H9 (cell line): Measurements from ENCODE around the gene RBM25. TPM values are rescaled to one million over a fixed set of nuclear protein-coding genes. Genes with fewer than 3 reads are reported as not detected.

Experiments used
- DNase-seq: peaks from one replicate; pipeline ENCODE4 v3.0.0-alpha.2; 2017
- H2AFZ ChIP-seq: one replicate; pipeline ENCODE4 v1.6.1; 2013; ENCODE audit warnings: mild to moderate bottlenecking, low read length, control low read depth, moderate library complexity
- H2AK5ac ChIP-seq: 2 replicates; pipeline ENCODE4 v1.6.1; 2013; ENCODE audit warnings: low read length, control low read depth, mixed read lengths; ENCODE audit not compliant: insufficient read length
- H2BK120ac ChIP-seq: one replicate; pipeline ENCODE4 v1.6.1; 2013; ENCODE audit warnings: low read depth, mild to moderate bottlenecking, low read length, control low read depth, inconsistent platforms; ENCODE audit not compliant: poor library complexity, severe bottlenecking
- H2BK12ac ChIP-seq: 2 replicates; pipeline ENCODE4 v1.6.1; 2013; ENCODE audit warnings: low read length, control low read depth, mixed read lengths, low read depth; ENCODE audit not compliant: insufficient read length
- H2BK15ac ChIP-seq: 2 replicates; pipeline ENCODE4 v1.6.1; 2013; ENCODE audit warnings: low read depth, low read length, control low read depth
- H2BK20ac ChIP-seq: one replicate; pipeline ENCODE4 v1.6.1; 2013; ENCODE audit warnings: low read depth, mild to moderate bottlenecking, low read length, control low read depth, inconsistent platforms; ENCODE audit not compliant: poor library complexity, severe bottlenecking
- H2BK5ac ChIP-seq: 2 replicates; pipeline ENCODE4 v1.6.1; 2013; ENCODE audit warnings: low read length, control low read depth, mixed read lengths; ENCODE audit not compliant: insufficient read length
- H3K14ac ChIP-seq: 2 replicates; pipeline ENCODE4 v1.6.1; 2013; ENCODE audit warnings: low read length, control low read depth; ENCODE audit not compliant: insufficient read depth
- H3K18ac ChIP-seq: 2 replicates; pipeline ENCODE4 v1.6.1; 2013; ENCODE audit warnings: low read depth, mild to moderate bottlenecking, mixed read lengths, low read length, control low read depth; ENCODE audit not compliant: insufficient read length
- H3K23ac ChIP-seq: 2 replicates; pipeline ENCODE4 v1.6.1; 2013; ENCODE audit warnings: low read length, control low read depth, mixed read lengths, low read depth; ENCODE audit not compliant: insufficient read length
- H3K23me2 ChIP-seq: 2 replicates; pipeline ENCODE4 v1.6.1; 2013; ENCODE audit warnings: low read depth, mild to moderate bottlenecking, mixed read lengths, low read length, control low read depth; ENCODE audit not compliant: insufficient read length, poor library complexity, severe bottlenecking
- H3K27ac ChIP-seq: 2 replicates; pipeline ENCODE4 v1.5.1; 2013; ENCODE audit warnings: low read length, control low read depth, mixed read lengths, low read depth; ENCODE audit not compliant: insufficient read length
- H3K27me3 ChIP-seq: 2 replicates; pipeline ENCODE4 v1.6.1; 2013; ENCODE audit warnings: low read length, control low read depth, inconsistent platforms; ENCODE audit not compliant: insufficient read depth
- H3K4ac ChIP-seq: 2 replicates; pipeline ENCODE4 v1.6.1; 2013; ENCODE audit warnings: low read depth, mild to moderate bottlenecking, control low read depth, inconsistent platforms, low read length, moderate library complexity
- H3K4me1 ChIP-seq: 2 replicates; pipeline ENCODE4 v1.6.1; 2013; ENCODE audit warnings: low read length, control low read depth, inconsistent platforms; ENCODE audit not compliant: insufficient read depth
- H3K4me2 ChIP-seq: 2 replicates; pipeline ENCODE4 v1.6.1; 2013; ENCODE audit warnings: low read length, control low read depth, mixed read lengths; ENCODE audit not compliant: insufficient read length, insufficient read depth
- H3K56ac ChIP-seq: 2 replicates; pipeline ENCODE4 v1.6.1; 2013; ENCODE audit warnings: low read depth, mild to moderate bottlenecking, mixed read lengths, low read length, control low read depth; ENCODE audit not compliant: insufficient read length
- H3K79me1 ChIP-seq: 2 replicates; pipeline ENCODE4 v1.6.1; 2013; ENCODE audit warnings: low read depth, mild to moderate bottlenecking, moderate library complexity, low read length, control low read depth, inconsistent platforms; ENCODE audit not compliant: insufficient read depth, poor library complexity, severe bottlenecking
- H3K79me2 ChIP-seq: 2 replicates; pipeline ENCODE4 v1.6.1; 2013; ENCODE audit warnings: low read length, control low read depth, inconsistent platforms; ENCODE audit not compliant: insufficient read depth
- H3K9ac ChIP-seq: 2 replicates; pipeline ENCODE4 v1.6.1; 2013; ENCODE audit warnings: low read length, control low read depth, mixed read lengths; ENCODE audit not compliant: insufficient read length; ENCODE audit errors: extremely low read depth
- H3K9me3 ChIP-seq: one replicate; pipeline ENCODE4 v1.6.1; 2013; ENCODE audit warnings: low read depth, low read length, inconsistent platforms; ENCODE audit not compliant: control insufficient read depth
- H3T11ph ChIP-seq: one replicate; pipeline ENCODE4 v1.6.1; 2013; ENCODE audit warnings: mild to moderate bottlenecking, low read length, control low read depth, inconsistent platforms
- H4K20me1 ChIP-seq: one replicate; pipeline ENCODE4 v1.6.1; 2013; ENCODE audit not compliant: control insufficient read depth, insufficient read length, insufficient read depth
- H4K5ac ChIP-seq: 2 replicates; pipeline ENCODE4 v1.6.1; 2013; ENCODE audit warnings: low read depth, mild to moderate bottlenecking, mixed read lengths, low read length, control low read depth; ENCODE audit not compliant: insufficient read length
- H4K8ac ChIP-seq: replicated peaks from 2 replicates; pipeline ENCODE4 v1.6.1; 2013; ENCODE audit warnings: low read length, control low read depth, mixed read lengths, low read depth; ENCODE audit not compliant: insufficient read length
- H4K91ac ChIP-seq: 2 replicates; pipeline ENCODE4 v1.6.1; 2013; ENCODE audit warnings: low read depth, mild to moderate bottlenecking, moderate library complexity, mixed read lengths, low read length, control low read depth; ENCODE audit not compliant: insufficient read length
- H3K27ac Mint-ChIP-seq, 3 experiments: 2 replicates in 2 of 3; 3 replicates in 1 of 3; pipeline ENCODE4 v1.8.0; 2020 to 2021; ENCODE audit warnings: mixed read lengths in 3 of 3, mild to moderate bottlenecking in 1 of 3, moderate library complexity in 1 of 3
- H3K27me3 Mint-ChIP-seq: 2 replicates; pipeline ENCODE4 v1.8.0; 2021; ENCODE audit warnings: low read depth, mild to moderate bottlenecking, moderate library complexity, mixed read lengths
- H3K36me3 Mint-ChIP-seq, 3 experiments: 2 replicates in 2 of 3; 3 replicates in 1 of 3; pipeline ENCODE4 v1.8.0; 2020 to 2021; ENCODE audit warnings: low read depth in 3 of 3, mixed read lengths in 3 of 3; ENCODE audit not compliant: insufficient read depth in 1 of 3
- H3K4me1 Mint-ChIP-seq, 2 experiments: 2 replicates each; pipeline ENCODE4 v1.8.0; 2020; ENCODE audit warnings: mixed read lengths in 2 of 2
- H3K4me3 Mint-ChIP-seq, 2 experiments: 2 replicates in 1 of 2; 3 replicates in 1 of 2; pipeline ENCODE4 v1.8.0; 2020 to 2021; ENCODE audit warnings: mild to moderate bottlenecking in 2 of 2, mixed read lengths in 2 of 2, moderate library complexity in 1 of 2
- H3K9me3 Mint-ChIP-seq, 2 experiments: 2 replicates in 1 of 2; 3 replicates in 1 of 2; pipeline ENCODE4 v1.8.0; 2020; ENCODE audit warnings: mild to moderate bottlenecking in 2 of 2, mixed read lengths in 2 of 2, moderate library complexity in 1 of 2
- CTCF ChIP-seq: fragments of 200-600 bp; sonication (generic); conservative IDR thresholded peaks from 3 replicates; pipeline ENCODE4 v1.8.0; 2021; ENCODE audit warnings: antibody characterized with exemption, mild to moderate bottlenecking
- WGBS: extraction: QIAGEN DNeasy Blood & Tissue Kit; methylation state at CpG from one replicate; pipeline ENCODE4 v1.1.7; 2013; ENCODE audit warnings: missing lambda C conversion rate, low lambda C conversion rate, mixed read lengths; ENCODE audit not compliant: insufficient read length; ENCODE audit errors: extremely low coverage; 5-methylcytosine and 5-hydroxymethylcytosine counted together
- total RNA-seq: library from RNA; stranded (reverse); gene quantifications from 2 replicates; pipeline ENCODE4 v1.2.1, GENCODE V29; 2021

Gene RBM25
- total RNA-seq, 1 experiment from 2014 or later, result 138 TPM

- WGBS, result no CpG with 5 or more reads among the region's 5 CpGs
These were observed 66.8 kb downstream of the RBM25 start for GRCh38 chr14:73125169-73125588.

More at GRCh38 chr14:73125169-73125588, 66.8 kb downstream of the RBM25 start:
- H3K27me3 Mint-ChIP-seq, result no peaks in the 10 kb centered on the region; the same call in 1 of the 2 replicates
- Histone ChIP-seq H2BK20ac (no peak overlapping the region), H4K91ac (no peak overlapping the region), H2AK5ac (no peak overlapping the region), H3K79me2 (no peaks in the 10 kb centered on the region), H3K27me3 (no peaks in the 10 kb centered on the region), H3K56ac (no peak overlapping the region), H3K23me2 (no peaks in the 10 kb centered on the region), H3K79me1 (no peaks in the 10 kb centered on the region), H3K4me2 (peak overlapping the region; percentile 18), H2BK12ac (no peak overlapping the region), H2BK120ac (no peak overlapping the region), H3K18ac (no peak overlapping the region), H3K23ac (no peak overlapping the region), H3K9ac (no peak overlapping the region), H2BK15ac (no peak overlapping the region), H4K8ac (no peak overlapping the region), H2AFZ (no peak overlapping the region), H2BK5ac (no peak overlapping the region), H3K14ac (no peak overlapping the region), H3K4ac (no peak overlapping the region), H3K4me1 (no peaks in the 10 kb centered on the region), H3K9me3 (no peaks in the 10 kb centered on the region), H4K5ac (no peak overlapping the region), H3T11ph (no peak overlapping the region), H3K27ac (peak overlapping the region; percentile 53), H4K20me1 (no peaks in the 10 kb centered on the region)
- no peak for TF ChIP-seq CTCF
- H3K4me3 Mint-ChIP-seq, result no peak overlapping the region
- DNase-seq, result no peak
- peaks cover 17 to 49% (median 34%) of the 10 kb centered on the region in 3 experiments; a peak in 6 of 7 replicates for H3K36me3 Mint-ChIP-seq
- peak overlapping the region; percentile 0 to 94 (median 22); a peak in 4 of 7 replicates for H3K27ac Mint-ChIP-seq
- H3K4me1 Mint-ChIP-seq, result peaks cover 46 to 51% of the 10 kb centered on the region in 2 experiments
- H3K9me3 Mint-ChIP-seq, result no peaks in the 10 kb centered on the region
